Cerebellar cortex (tissue), 1 donor: Measurements from ENCODE around the gene DENND6B.
"Not testable (repeated sequence)": the region's sequence is repeated elsewhere in the genome, so short reads cannot be mapped to it uniquely, and the experiment has no call there.

ENCODE experiments used
- DNase-seq: peaks from one replicate; pipeline ENCODE4 v3.0.0-alpha.2; 2015; ENCODE audit warnings: low spot score

The DENND6B gene

GRCh38 chr22:50273352-50273751 lies 53.5 kb downstream of the DENND6B start:
- not testable (repeated sequence) for DNase-seq

GRCh38 chr22:50272044-50272802 lies 54.6 kb downstream of the DENND6B start:
- no peak for DNase-seq

GRCh38 chr22:50271519-50271970 lies 55.3 kb downstream of the DENND6B start:
- DNase-seq: peak; percentile 65

- DNase-seq: no peak
Measured at GRCh38 chr22:50270666-50271394, 56.0 kb downstream of the DENND6B start.

- no peak for DNase-seq
Measured at GRCh38 chr22:50269970-50270665, 56.7 kb downstream of the DENND6B start, which contains the start of gene MAPK11. Gene MAPK11 (minus strand): TSS chr22:50270380. CDS start chr22:50270292, 88 bp downstream.

- DNase-seq: no peak
Measured at GRCh38 chr22:50269573-50269969, 57.2 kb downstream of the DENND6B start.

GRCh38 chr22:50268655-50269113 lies 58.1 kb downstream of the DENND6B start:
- no peak for DNase-seq

- peak; percentile 66 for DNase-seq
Measured at GRCh38 chr22:50267591-50268390, 59.0 kb downstream of the DENND6B start.

- no peak for DNase-seq
Measured at GRCh38 chr22:50266994-50267393, 59.8 kb downstream of the DENND6B start.

- no peak for DNase-seq
Measured at GRCh38 chr22:50264946-50265669, 61.7 kb downstream of the DENND6B start.

- DNase-seq: no peak
Measured at GRCh38 chr22:50264104-50264745, 62.6 kb downstream of the DENND6B start.

- no peak for DNase-seq
Measured at GRCh38 chr22:50262973-50263617, 63.7 kb downstream of the DENND6B start.

- no peak for DNase-seq
Measured at GRCh38 chr22:50262460-50262911, 64.3 kb downstream of the DENND6B start.

- no peak for DNase-seq
Measured at GRCh38 chr22:50261615-50262459, 65.0 kb downstream of the DENND6B start, which contains the start of gene MAPK12. Gene MAPK12 (minus strand): TSS chr22:50261683. CDS start chr22:50261509, 174 bp downstream.

- DNase-seq: peak; percentile 66
Measured at GRCh38 chr22:50260801-50261614, 65.8 kb downstream of the DENND6B start.

GRCh38 chr22:50260434-50260800 lies 66.4 kb downstream of the DENND6B start:
- no peak for DNase-seq

- no peak for DNase-seq
Measured at GRCh38 chr22:50259302-50259701, 67.5 kb downstream of the DENND6B start.
